AG09309 (cell line): Measurements from ENCODE around the gene MMP25.

Experiments
- DNase-seq: peaks from one replicate; pipeline ENCODE4 v3.0.0-alpha.2; 2010; ENCODE audit warnings: low read depth
- H3K4me3 ChIP-seq: 2 replicates; pipeline ENCODE4 v1.5.1; 2011; ENCODE audit warnings: mild to moderate bottlenecking, low read depth, low read length, moderate library complexity; ENCODE audit not compliant: control insufficient read depth
- TF ChIP-seq, protein P1 (sequence below): IDR thresholded peaks from 2 replicates; pipeline ENCODE4 v1.5.1; 2011; ENCODE audit warnings: mild to moderate bottlenecking, low read depth, low read length, inconsistent platforms; ENCODE audit not compliant: insufficient read depth, control insufficient read depth; ENCODE audit errors: missing control alignments

Gene MMP25

DNA sequence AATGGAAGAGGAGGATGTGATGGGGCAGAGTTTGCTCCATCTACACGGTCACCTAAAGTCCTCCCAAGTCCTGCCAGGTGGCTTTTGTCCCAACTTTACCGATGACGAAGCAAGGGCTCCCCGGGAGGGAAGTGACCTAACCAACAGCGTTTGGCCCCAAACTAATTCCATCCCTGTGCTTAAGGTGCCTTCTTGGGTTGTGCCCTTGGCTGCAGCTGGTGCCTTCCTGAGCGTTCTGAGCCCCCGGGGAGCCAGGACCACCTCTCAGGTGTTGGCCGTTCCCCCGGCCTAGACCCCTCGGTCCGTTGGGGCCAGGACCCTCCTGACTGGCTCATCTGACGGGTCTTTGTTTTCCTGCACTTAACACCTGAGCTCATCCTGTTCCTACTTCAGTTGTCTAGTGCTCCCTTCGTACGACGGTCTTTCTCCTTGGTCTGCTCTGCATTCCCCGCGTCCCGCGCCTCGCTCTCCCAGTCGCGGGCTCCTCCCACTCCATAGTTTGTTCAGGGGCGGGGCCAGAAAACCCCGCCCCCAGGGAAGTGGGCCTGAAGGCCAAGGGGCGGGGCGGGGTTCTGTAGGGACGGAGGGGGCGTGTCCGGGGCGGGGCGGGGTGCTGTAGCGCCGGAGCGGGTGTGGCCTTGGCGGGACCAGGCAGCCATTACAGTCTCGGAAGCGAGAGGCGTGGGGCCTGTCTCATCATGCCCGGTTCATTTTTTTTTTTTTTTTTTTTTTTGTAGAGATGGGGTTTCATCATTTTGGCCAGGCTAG is 53.6 kb downstream of the MMP25 start:
- TF ChIP-seq, protein P1, sequence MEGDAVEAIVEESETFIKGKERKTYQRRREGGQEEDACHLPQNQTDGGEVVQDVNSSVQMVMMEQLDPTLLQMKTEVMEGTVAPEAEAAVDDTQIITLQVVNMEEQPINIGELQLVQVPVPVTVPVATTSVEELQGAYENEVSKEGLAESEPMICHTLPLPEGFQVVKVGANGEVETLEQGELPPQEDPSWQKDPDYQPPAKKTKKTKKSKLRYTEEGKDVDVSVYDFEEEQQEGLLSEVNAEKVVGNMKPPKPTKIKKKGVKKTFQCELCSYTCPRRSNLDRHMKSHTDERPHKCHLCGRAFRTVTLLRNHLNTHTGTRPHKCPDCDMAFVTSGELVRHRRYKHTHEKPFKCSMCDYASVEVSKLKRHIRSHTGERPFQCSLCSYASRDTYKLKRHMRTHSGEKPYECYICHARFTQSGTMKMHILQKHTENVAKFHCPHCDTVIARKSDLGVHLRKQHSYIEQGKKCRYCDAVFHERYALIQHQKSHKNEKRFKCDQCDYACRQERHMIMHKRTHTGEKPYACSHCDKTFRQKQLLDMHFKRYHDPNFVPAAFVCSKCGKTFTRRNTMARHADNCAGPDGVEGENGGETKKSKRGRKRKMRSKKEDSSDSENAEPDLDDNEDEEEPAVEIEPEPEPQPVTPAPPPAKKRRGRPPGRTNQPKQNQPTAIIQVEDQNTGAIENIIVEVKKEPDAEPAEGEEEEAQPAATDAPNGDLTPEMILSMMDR, result no peak
- no peak for DNase-seq
- no peak overlapping the region; the same call in 1 of the 2 replicates for H3K4me3 ChIP-seq

- TF ChIP-seq, protein P1, result peak; percentile 56
- no peak overlapping the region for H3K4me3 ChIP-seq
- DNase-seq, result no peak
Measured at GRCh38 chr16:3101018-3101840, 54.9 kb downstream of the MMP25 start.

GRCh38 chr16:3101841-3102470 is 55.6 kb downstream of the MMP25 start:
- H3K4me3 ChIP-seq, result no peak overlapping the region
- DNase-seq, result no peak
- TF ChIP-seq, protein P1, result no peak

DNA sequence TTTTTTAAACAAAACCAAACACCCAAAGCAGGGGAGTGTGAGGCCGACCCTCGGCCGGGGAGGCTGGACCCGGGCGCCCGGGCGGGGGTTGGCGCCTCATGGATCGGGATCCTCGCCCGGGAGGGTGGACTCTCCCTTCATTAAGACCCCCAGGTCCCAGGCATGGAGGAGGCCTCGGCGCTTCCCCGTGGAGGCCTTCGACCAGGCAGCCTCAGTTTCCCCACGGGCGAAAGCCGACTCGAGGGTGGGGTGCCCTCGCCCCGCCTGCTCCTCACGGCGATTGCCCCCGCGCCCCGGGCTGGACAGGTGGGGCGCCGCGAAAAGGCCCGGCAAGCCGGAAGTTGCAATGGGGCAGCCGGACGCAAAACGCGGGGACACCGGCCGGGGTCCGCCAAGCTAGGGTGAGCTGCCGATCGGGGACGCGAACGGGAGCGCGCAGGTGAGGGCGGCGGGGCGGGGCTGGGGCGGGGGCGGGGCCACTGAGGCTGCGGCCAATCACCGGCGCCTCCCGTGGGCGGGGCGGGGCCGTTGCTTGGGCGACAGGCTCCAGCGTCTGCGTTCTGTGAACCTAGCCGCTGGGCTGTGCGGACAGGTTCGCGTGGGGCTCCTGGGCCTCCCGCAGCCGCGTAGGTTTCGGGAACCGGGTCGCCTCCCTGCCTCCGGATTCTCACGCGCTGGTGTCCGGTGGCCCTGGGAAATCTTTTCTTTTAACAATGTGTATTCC is 60.0 kb downstream of the MMP25 start:
- TF ChIP-seq, protein P1, result no peak
- DNase-seq, result peak; percentile 34
- H3K4me3 ChIP-seq, result peak overlapping the region; percentile 75
